NOMO-1 treated with DMSO at 0.1 percent for 48 hours (cell line): ENCODE measurements around the gene ANTKMT.
"Not testable (repeated sequence)": the region's sequence is repeated elsewhere in the genome, so short reads cannot be mapped to it uniquely, and the experiment has no call there.

Experiments used
- DNase-seq: peaks from one replicate; lab custom pipeline; 2025; ENCODE audit not compliant: unreplicated experiment; lab: John Stamatoyannopoulos, UW

The ANTKMT gene

DNA sequence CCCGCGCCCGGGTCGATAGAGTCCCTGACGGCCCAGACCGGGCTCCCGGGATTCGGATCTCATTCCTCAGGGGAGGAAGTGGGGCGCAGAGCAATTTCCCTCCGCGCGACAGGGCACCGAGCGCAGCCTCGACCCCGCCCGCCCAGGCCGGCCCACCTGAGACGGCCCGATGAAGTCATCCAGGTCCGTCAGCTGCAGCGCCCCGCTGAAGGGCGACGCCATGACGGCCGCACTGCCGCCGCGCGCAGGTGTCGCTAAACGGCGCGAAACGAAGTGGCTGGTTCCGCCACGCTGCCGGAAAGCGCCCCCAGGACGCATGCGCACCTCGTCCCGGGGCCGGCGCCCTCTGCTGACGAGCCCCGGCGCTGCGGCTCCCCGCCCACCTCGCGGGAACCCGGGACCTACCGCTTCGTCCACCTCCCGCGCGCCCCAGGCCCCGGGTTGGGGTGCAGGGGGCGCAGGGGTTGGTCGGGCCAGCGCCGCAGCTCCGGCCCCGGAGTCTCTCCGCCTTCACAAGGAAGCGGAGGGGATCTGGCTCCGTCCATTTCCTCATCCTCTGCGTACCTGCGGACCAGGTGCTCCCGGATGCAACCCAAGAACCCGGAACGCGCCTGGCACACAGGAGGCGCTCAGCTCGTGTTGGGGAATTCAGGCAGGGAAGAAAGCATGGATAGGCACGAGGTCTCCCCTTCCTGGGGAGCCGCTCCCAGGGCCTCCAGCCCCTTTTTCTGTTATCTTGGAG is 20.0 kb downstream of the ANTKMT start, which contains the start of gene CIAO3:
CIAO3 (minus strand) TSS at position 234 of the 742 bp plus-strand sequence; CDS start at position 222, 12 bp downstream.
- DNase-seq = peak; percentile 69

DNA sequence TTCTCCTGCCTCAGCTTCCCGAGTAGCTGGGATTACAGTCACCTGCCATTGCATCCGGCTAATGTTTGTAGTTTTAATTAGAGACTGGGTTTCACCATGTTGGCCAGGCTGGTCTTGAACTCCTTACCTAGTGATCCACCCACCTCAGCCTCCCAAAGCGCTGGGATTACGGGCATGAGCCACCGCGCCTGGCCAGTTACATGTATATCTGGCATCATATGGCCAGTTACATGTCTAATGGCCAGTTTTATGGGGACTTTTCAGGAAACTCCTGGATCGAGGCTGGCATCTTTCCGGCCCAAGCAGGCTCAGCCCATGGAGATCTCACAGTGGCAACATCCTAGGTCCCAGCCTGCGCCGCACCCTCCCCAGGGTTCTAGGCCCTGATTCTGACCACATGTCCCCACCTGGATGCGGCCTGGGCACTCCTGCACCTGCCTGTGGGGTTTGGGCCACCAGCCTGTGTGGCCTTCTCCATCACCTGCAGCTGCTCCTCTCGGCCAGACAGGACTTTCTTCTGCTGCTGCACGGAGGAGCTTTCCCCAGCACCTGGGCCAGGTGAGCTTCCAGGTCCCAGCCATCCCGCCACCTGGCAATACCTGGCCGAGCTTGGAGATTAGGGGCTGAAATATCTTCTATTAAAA is 21.2 kb downstream of the ANTKMT start:
- DNase-seq = no peak

DNA sequence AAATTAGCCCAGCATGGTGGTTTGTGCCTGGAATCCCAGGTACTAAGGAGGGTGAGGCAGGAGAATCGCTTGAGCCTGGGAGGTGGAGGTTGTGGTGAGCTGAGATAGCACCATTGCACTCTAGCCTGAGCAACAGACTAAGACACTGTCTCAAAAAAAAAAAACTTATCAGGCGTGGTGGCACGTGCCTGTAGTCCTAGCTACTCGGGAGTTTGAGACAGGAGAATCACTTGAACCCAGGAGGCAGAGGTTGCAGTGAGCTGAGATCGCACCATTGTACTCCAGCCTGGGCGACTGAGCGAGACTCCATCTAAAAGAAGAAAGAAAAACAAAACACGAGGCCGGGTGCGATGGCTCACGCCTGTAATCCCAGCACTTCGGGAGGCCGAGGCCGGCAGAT is 21.9 kb downstream of the ANTKMT start:
- not testable (repeated sequence) for DNase-seq

DNA sequence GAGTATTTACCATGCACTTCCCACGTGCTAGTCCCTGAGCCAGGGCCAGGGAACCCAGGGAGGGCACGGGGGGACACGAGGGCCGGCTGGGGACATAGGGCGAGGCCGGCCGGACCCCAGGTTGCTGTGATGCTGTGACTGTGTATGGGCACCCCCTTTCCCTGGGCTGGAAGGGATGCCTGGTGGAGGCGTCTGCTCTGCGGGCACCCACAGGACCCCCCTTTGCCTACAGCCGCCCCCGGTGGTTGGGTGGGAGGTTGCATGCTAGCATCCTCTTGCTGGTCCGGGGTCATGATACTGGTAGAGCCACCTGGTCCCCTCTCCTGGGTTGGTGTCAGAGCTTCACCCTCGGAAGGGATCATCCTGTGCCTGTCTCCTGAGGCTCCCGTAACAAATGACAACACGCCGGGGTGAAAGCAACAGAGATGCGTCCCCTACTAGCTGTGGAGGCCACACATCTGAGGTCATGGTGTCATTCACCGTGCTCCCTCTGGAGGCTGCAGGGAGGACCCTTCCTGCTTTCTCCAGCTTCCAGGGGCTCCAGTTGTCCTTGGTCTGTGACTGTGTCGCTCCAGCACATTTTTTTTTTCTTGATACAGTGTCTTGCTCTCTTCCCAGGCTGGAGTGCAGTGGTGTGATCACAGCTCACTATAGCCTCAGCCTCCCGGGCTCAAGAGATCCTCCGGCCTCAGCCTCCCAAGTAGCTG is 23.0 kb downstream of the ANTKMT start:
- no peak for DNase-seq

DNA sequence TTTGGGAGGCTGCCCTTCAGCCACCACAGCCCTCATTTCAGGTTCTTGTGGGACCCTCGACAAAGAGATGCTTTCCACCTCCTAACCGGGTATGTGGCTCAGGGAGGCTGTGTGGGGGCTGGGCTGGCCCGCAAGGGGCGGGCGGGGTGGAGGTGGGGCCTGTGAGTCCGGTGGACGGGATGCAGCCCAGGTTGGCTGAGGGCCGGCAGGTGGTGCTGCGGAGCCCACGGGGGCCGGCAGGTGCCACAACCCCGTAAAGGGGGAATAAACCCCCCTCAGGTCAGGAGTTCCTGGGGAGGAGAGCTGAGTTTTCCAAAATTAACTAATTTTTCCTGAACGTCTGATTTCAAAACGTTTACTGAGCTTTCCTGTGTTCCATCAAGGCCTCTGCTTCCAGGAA is 24.8 kb downstream of the ANTKMT start:
- DNase-seq = no peak

DNA sequence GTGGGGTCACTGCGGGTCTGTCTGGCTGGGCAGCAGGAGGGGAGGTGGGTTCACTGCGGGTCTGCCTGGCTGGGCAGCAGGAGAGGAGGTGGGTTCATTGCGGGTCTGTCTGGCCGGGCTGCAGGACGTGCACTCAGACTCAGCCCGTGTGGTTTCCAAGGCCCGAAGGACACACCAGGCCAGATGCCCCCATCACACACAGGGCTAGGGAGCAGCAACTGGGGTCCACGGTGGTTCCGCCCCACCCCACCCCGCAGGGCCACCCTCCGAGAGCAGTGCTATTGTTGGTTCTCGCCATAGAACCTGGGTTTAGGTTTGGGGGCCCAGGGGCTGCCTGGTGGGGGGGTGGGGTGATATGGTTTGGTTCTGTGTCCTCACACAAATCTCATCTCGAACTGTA is 25.7 kb downstream of the ANTKMT start:
- DNase-seq = no peak

DNA sequence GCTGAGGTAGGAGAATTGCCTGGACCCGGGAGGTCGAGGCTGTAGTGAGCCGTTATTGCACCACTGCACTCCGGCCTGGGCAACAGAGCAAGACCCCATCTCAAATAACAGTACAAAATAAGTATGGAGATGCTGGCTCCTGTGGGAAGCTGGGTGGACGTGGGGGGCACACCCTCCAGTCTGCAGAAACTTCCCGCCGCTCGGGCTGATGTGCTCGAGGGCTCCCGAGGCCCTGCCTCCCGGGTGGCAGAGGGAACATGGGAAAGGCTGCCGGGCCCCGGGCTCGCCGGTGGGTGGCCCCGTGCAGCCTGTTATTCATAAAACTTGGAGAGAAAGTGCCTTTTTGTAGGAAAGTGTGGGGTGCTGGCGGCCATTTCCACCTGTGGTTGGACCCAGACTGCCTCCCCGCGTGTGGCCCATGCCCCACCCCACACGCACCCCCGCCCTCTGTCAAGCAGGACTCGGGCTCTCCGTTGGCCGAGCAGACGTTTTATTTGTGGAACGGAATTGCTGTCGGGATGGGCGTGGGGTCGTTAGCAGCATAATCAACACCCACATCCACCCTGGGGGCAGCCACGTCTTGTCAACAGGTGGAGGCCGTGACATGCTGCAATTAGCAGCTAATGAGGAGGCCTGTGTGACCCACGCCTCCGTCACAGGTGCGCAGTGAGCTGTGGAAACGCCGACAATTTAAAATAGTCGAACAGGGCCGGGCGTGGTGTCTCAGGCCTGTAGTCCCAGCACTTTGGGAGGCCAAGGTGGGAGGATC is 27.2 kb downstream of the ANTKMT start:
- no peak for DNase-seq

DNA sequence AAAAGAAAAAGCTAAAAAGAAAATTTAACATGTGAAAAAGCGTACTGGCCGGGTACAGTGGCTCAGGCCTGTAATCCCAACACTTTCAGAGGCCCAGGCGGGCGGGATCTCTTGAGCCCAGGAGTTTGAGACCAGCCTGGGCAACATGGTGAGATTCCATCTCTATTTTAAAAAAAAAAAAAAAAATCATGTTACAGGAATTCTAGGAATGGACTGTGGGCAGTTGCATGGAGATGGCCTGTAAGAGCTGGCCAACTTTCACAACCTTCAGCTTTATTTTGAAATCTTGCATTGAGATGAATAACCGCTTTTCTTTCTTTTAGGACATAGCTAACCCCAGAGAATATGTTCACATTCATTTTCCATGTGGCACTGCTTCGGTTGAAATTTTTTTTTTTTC is 28.1 kb downstream of the ANTKMT start:
- DNase-seq = no peak

DNA sequence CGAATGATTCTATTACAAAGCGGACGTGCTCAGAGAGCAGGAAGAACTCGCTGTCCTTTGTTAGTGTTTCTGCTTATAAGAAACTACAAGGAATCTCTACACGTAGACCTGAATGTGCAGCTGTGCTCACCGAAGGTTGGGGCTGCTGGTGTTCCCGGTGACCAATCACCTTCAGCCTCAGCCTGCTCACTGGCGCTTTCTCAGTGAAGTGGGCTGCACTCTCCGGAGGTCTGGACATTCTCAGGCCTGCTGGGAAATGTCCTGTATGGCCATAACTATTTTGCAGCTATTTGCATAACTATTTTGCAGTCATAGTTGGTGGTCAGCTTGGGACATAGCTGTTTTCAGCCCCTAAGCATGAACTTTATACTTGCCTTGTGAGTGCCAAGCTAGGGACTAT is 29.5 kb downstream of the ANTKMT start:
- DNase-seq = no peak

DNA sequence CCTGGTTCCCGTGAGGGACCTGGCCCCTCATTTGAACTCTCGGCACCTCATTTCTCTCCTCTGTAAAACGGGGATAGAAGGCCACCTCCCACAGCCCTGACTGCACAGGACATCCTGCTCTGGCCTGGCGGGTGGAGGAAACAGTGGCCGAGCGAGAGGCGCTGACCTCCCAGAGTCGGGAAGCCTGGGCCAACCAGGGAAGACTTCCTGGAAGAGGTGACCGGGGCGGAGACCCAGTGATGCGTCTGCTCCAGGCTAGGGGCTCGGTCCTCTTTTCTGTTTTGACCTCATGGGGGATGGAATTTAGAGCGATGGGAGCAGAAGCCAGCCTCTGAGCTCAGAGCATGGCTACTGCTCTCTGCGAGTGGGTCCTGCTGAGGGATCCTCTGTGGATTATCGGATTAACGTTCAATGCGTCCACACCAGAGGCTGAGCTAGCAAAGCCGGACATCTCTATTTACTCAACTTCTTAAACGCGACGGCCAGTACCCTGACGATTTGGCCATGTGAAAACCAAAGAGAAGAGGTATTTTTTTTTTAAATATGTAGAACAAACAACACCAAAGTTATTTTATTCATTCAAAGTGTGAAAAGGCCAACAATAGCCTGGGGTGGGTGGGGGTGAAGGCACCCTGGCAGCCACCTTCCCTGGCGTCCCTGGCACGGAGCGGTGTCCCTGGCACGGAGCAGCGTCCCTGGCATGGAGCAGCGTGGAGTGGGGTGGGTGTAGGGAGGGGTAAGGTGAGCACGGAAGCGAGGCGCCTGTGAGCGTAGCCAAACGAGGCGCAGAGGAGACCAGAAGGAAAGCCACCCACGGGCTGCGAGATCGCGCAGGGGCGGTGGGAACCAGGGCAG is 30.4 kb downstream of the ANTKMT start:
- DNase-seq = no peak

DNA sequence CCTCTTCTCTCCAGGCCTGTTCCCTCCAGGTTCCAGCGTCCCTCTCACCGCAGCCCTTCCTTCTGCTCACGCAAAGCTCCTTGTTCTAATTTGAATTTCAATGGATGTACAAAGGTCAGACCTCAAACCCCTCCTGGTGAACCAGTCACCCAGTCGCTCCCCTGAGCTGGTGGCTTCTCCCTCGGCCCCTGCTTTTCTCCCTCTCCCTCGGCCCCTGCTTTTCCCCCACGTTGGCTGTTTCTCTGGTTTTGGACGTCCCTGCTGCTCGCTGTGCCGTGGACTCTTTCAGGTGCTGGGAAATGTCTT is 31.0 kb downstream of the ANTKMT start:
- DNase-seq = no peak

DNA sequence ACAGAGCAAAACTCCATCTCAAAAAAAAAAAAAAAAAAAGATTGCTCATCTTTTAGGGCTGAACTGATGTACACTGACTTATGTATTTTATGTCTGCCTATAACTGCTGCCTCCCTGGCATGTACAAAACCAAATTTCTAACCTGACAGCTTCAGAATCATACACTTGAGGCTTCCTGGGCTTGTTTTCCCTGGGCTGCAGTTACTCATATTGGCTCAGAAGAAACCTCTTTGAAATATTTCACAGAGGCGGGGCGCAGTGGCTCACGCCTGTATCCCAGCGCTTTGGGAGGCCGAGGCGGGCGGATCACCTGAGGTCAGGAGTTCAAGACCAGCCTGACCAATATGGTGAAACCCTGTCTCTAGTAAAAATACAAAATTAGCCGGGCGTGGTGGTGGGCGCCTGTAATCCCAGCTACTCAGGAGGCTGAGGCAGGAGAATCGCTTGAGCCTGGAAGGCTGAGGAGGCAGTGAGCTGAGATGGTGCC is 33.2 kb downstream of the ANTKMT start:
- not testable (repeated sequence) for DNase-seq

DNA sequence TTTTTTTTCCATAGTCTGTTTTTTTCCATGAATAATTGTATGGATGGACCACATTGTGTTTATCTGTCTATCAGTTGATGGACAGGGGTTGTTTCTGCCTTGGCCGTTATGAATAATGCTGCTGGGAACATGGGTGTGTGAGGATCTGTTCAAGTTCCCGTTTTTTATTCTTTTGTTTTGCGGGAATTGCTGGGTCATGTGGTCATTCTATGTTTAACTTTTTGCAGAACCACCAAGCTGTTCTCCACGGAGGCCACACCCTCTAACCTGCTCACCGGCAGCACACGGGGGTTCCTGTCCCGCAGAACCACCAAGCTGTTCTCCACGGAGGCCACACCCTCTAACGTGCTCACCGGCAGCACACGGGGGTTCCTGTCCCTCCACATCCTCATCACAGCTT is 33.7 kb downstream of the ANTKMT start:
- peak; percentile 74 for DNase-seq

DNA sequence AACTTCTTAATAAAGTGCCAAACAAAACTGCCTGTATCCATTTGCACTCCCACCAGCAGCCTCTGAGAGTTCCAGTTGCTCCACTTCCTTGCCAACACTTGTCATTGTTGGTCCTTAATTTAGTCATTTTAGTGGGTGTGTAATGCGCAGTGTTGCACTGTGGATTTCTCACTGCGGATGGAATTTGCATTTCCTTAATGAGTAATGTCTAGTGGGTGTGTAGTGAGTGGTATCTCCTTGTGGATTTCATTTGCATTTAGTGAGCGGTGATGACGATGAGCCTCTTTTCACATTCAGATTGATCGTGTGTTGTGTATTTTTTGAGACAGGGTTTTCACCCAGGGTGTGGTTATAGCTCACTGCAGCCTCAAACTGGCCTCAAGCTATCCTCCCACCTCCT is 35.5 kb downstream of the ANTKMT start:
- no peak for DNase-seq

DNA sequence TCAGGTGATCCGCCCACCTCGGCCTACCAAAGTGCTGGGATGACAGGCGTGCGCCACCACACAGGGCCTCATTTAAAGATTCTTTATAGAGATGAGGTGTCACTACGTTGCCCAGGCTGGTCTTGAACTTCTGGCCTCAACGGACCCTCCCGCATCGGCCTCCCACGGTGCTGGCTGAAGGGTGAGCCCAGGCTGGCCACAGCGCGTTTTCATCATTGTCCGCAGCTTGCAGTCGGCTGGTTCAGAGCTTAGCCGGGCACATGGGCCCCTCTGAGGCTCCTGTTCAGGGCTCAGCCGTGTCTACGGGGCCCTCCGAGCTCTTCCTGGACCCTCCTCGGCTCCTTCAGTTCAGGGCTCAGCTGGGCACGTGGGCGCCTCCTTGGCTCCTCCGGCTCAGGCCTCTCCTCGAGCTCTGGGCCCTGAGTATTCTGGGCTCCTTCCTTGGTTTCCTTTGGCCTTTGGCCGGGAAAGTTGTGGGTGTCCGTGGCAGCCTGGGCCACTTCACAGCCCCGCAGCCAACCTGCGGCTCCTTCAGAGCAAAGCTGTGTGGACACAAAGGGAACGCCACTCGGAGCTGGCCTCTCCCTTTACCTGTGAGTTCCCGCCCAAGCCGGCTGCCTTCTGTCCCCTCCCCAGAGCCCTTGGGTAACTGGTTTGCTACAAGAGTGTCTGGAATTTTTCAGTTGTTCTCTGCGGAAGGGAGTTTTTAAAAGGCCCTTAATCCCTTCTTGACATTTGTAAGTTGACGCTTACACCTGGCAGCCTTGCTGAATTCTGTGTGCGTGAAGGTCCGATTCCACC is 38.4 kb downstream of the ANTKMT start:
- no peak for DNase-seq

DNA sequence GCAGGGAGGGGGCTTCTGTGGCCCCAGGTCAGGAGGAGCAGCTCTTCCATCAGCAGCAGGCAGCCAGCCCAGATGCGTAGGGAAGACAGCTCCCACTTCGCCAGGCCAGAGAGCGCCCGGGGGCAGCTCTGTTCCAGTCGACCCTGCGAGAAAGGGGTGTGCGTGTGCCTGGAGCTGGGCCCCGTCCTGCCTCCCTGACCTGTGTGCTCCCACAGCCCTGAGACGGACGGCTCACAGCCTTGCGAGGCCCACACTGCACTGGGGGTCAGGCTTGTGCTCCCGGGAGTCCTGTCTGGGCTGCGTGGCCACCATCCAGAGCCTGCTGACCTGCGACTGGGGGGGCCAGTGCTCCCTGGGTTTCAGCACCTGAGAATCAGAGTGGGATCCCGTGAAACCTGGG is 39.1 kb downstream of the ANTKMT start:
- no peak for DNase-seq

DNA sequence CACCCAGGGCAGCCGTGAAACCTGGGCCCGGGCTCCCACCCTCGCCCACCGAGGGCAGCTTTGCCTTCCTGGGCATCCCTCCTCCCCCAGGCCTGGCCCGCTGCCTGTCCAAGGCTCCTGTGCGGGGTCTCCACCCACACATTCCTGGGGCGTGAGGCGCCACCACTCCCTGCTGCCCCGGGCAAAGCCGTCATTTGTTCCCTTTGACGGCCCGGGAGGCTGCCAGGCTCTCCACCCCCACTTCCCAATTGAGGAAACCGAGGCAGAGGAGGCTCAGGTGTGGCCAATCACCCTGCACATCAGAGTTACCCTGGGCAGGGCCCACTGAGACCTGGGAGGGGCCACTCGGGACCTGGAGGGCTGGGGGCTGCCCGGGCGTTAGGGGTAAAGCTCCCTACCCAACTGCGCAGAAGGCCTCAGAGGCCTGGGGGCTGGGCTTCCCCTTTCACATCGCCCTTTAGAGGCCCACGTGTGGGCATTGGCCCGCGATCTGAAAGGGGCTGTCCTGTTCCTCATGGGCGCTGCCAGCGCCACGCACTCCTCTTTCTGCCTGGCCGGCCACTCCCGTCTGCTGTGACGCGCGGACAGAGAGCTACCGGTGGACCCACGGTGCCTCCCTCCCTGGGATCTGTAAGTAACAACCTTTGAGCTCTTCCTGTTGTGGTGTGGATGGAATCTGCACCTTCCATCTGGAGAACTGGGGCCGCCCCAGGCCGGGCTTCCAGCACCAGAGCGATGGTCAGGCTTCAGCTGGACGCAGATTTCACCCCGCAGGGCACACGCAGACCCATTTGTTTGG is 39.8 kb downstream of the ANTKMT start, which contains the start of gene MSLN:
MSLN (plus strand) TSS at position 190 of the 799 bp plus-strand sequence. CDS start 1,947 bp downstream, outside the sequence.
- DNase-seq = peak; percentile 88

DNA sequence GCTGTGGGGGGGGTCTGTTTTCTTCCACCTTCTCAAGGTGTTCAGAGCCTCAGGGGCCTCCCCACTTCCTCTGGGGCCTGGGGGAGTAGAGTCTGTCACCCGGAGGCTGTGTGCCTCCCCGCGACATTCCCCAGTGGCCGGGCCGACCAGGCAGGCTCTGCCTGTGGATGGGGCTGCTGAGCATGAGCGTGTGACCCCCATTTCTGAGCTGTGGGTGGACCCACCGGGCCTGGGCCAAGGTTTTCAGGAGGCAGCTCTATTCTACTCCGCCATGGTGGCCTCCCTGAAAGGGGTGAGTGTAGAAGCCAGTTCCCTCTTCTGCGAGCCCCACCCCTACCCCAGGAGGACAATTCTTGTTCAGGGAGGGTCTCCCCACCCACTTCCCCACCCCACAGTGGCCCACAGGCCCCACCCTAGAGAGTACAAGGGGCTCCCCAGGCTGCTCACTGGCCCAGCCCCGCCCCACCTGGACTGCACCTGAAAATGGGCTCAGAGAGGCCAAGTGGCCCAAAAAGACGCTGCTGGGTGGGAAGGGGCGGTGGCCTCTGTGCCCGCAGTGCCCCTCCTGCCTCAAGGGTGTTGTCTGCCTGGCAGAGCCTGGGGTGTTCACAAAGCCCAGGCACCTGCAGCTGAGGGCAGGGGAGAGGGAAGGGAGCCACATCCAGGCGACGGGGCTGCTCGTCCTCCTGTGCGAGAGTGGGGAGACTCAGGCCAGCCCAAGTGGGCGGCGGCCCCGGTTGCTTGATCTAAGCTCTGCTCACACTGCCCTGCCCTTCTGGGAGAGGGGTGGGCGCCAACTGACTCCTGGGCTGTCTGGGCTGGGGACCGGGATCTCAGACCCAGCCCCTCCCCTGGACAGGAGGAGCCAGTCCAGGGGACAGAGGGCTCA is 40.9 kb downstream of the ANTKMT start:
- no peak for DNase-seq
